HG02884 (cell line): ENCODE measurements around the gene PHLDB2.

Experiments used
- ATAC-seq: cut with Tn5 transposase; IDR thresholded peaks from one replicate; pipeline ENCODE4 v1.9.1; 2021; ENCODE audit warnings: mild to moderate bottlenecking, moderate library complexity; ENCODE audit not compliant: unreplicated experiment

Gene PHLDB2

GRCh38 chr3:111850537-111850936 lies 8.5 kb upstream of the PHLDB2 start:
- ATAC-seq: no peak

- no peak for ATAC-seq
These were observed 7.5 kb upstream of the PHLDB2 start for GRCh38 chr3:111851511-111851954.

- no peak for ATAC-seq
These were observed 6.5 kb upstream of the PHLDB2 start for GRCh38 chr3:111852540-111852939.

GRCh38 chr3:111853068-111853467 lies 6.0 kb upstream of the PHLDB2 start:
- ATAC-seq: no peak

- no peak for ATAC-seq
These were observed 4.1 kb upstream of the PHLDB2 start for GRCh38 chr3:111854990-111855389.

GRCh38 chr3:111856501-111856900 lies 2.6 kb upstream of the PHLDB2 start:
- ATAC-seq: no peak

- ATAC-seq: no peak
These were observed 1.6 kb upstream of the PHLDB2 start for GRCh38 chr3:111857474-111857873.

GRCh38 chr3:111858642-111859041 lies 423 bp upstream of the PHLDB2 start:
- no peak for ATAC-seq

- ATAC-seq: peak; percentile 90
These were observed 1.2 kb downstream of the PHLDB2 start for GRCh38 chr3:111859974-111860859.

GRCh38 chr3:111861391-111861790 lies 2.3 kb downstream of the PHLDB2 start:
- no peak for ATAC-seq

GRCh38 chr3:111862415-111862814 lies 3.4 kb downstream of the PHLDB2 start:
- no peak for ATAC-seq

GRCh38 chr3:111862974-111863373 lies 3.9 kb downstream of the PHLDB2 start:
- ATAC-seq: no peak

- no peak for ATAC-seq
These were observed 5.1 kb downstream of the PHLDB2 start for GRCh38 chr3:111863942-111864694.

- ATAC-seq: no peak
These were observed 6.0 kb downstream of the PHLDB2 start for GRCh38 chr3:111864821-111865656.

GRCh38 chr3:111867889-111868426 lies 8.9 kb downstream of the PHLDB2 start:
- ATAC-seq: no peak

GRCh38 chr3:111870620-111871019 lies 11.6 kb downstream of the PHLDB2 start:
- ATAC-seq: no peak

- ATAC-seq: no peak
These were observed 13.0 kb downstream of the PHLDB2 start for GRCh38 chr3:111871809-111872623.

- no peak for ATAC-seq
These were observed 13.9 kb downstream of the PHLDB2 start for GRCh38 chr3:111872979-111873378.

- ATAC-seq: no peak
These were observed 15.2 kb downstream of the PHLDB2 start for GRCh38 chr3:111874177-111874820.
